GM23338 (cell line): ENCODE results near the gene PTPRB. TPM values are rescaled to one million over a fixed set of nuclear protein-coding genes. Genes with fewer than 3 reads are reported as not detected.
"Not testable (repeated sequence)": the region's sequence is repeated elsewhere in the genome, so short reads cannot be mapped to it uniquely, and the experiment has no call there.

Experiments
- ATAC-seq: fragments of 200-7000 bp; cut with Tn5 transposase; 3 replicates; pipeline ENCODE4 v1.9.1; 2020
- DNase-seq: peaks from one replicate; pipeline ENCODE4 v3.0.0-alpha.2; 2015; ENCODE audit warnings: low spot score
- H2AFZ ChIP-seq: fragments of 200-600 bp; sonication (generic); 2 replicates; pipeline ENCODE4 v1.8.0; 2016; ENCODE audit warnings: antibody characterized with exemption, mild to moderate bottlenecking, moderate library complexity
- H3F3A ChIP-seq: fragments of 200-600 bp; sonication (generic); replicated peaks from 2 replicates; pipeline ENCODE4 v1.8.0; 2017; ENCODE audit warnings: antibody characterized with exemption, mixed run types, low read depth
- H3K27ac ChIP-seq: fragments of 200-600 bp; sonication (generic); 2 replicates; pipeline ENCODE4 v1.6.1; 2016; ENCODE audit warnings: low read depth
- H3K27me3 ChIP-seq: fragments of 200-600 bp; sonication (generic); 2 replicates; pipeline ENCODE4 v1.8.0; 2016; ENCODE audit warnings: mild to moderate bottlenecking, mixed run types, moderate library complexity; ENCODE audit not compliant: insufficient read depth
- H3K36me3 ChIP-seq: fragments of 200-600 bp; sonication (generic); 2 replicates; pipeline ENCODE4 v1.8.0; 2016; ENCODE audit warnings: mild to moderate bottlenecking; ENCODE audit not compliant: insufficient read depth
- H3K4me1 ChIP-seq: fragments of 200-600 bp; sonication (generic); 2 replicates; pipeline ENCODE4 v1.8.0; 2016; ENCODE audit warnings: mild to moderate bottlenecking, moderate library complexity; ENCODE audit not compliant: insufficient read depth
- H3K4me2 ChIP-seq: fragments of 200-600 bp; sonication (generic); 2 replicates; pipeline ENCODE4 v1.7.1; 2017; ENCODE audit warnings: mixed run types
- H3K4me3 ChIP-seq: fragments of 200-600 bp; sonication (generic); 2 replicates; pipeline ENCODE4 v1.6.1; 2016; ENCODE audit warnings: mixed run types
- H3K79me2 ChIP-seq: fragments of 200-600 bp; sonication (generic); replicated peaks from 2 replicates; pipeline ENCODE4 v1.8.0; 2017; ENCODE audit warnings: mild to moderate bottlenecking; ENCODE audit not compliant: insufficient read depth
- H3K9me2 ChIP-seq: fragments of 200-600 bp; sonication (generic); 2 replicates; pipeline ENCODE4 v1.8.0; 2017; ENCODE audit not compliant: insufficient read depth
- H4K20me1 ChIP-seq: fragments of 200-600 bp; sonication (generic); replicated peaks from 2 replicates; pipeline ENCODE4 v1.8.0; 2017; ENCODE audit warnings: mild to moderate bottlenecking; ENCODE audit not compliant: insufficient read depth
- H3K27ac Mint-ChIP-seq: 2 replicates; pipeline ENCODE4 v1.8.0; 2020; ENCODE audit warnings: inconsistent platforms, mild to moderate bottlenecking, moderate library complexity, mixed read lengths
- H3K27me3 Mint-ChIP-seq: 3 replicates; pipeline ENCODE4 v1.8.0; 2022; ENCODE audit warnings: low read depth, mild to moderate bottlenecking, moderate library complexity, mixed read lengths, inconsistent platforms; ENCODE audit not compliant: insufficient read depth, poor library complexity
- H3K36me3 Mint-ChIP-seq: 3 replicates; pipeline ENCODE4 v1.8.0; 2021; ENCODE audit warnings: low read depth, mild to moderate bottlenecking, inconsistent platforms, moderate library complexity, mixed read lengths
- H3K4me1 Mint-ChIP-seq: 3 replicates; pipeline ENCODE4 v1.8.0; 2020; ENCODE audit warnings: mild to moderate bottlenecking, inconsistent platforms, mixed read lengths
- H3K4me3 Mint-ChIP-seq: 3 replicates; pipeline ENCODE4 v1.8.0; 2021; ENCODE audit warnings: moderate library complexity, mild to moderate bottlenecking, inconsistent platforms, mixed read lengths
- H3K9me3 Mint-ChIP-seq: 3 replicates; pipeline ENCODE4 v1.8.0; 2020; ENCODE audit warnings: moderate library complexity, mild to moderate bottlenecking, inconsistent platforms, mixed read lengths
- CTCF ChIP-seq, 2 experiments: fragments of 200-600 bp in 1 of 2; sonication (generic) in 1 of 2; conservative IDR thresholded peaks; 2 replicates each; pipeline versions ENCODE4 v1.5.1 to v1.6.1; 2016 to 2017; ENCODE audit warnings: antibody characterized with exemption in 2 of 2, low read depth in 2 of 2, mild to moderate bottlenecking in 2 of 2, moderate library complexity in 1 of 2
- ETS1 ChIP-seq: IDR thresholded peaks from 2 replicates; pipeline ENCODE4 v1.6.1; 2016; ENCODE audit warnings: antibody characterized with exemption
- EZH2phosphoT487 ChIP-seq: fragments of 200-600 bp; sonication (generic); IDR thresholded peaks from one replicate; pipeline ENCODE4 v1.8.1; 2018; ENCODE audit warnings: antibody characterized with exemption; ENCODE audit not compliant: unreplicated experiment
- POLR2AphosphoS5 ChIP-seq: IDR thresholded peaks from 2 replicates; pipeline ENCODE4 v1.6.1; 2016; ENCODE audit warnings: antibody characterized with exemption, low read depth
- ZNF331 ChIP-seq: fragments of 250-450 bp; sonication (Bioruptor Pico); IDR thresholded peaks from 2 replicates; pipeline ENCODE4 v1.5.0; 2020; ENCODE audit warnings: low read depth, mild to moderate bottlenecking, moderate library complexity
- ZNF462 ChIP-seq: fragments of 250-450 bp; sonication (Bioruptor Pico); IDR thresholded peaks from 2 replicates; pipeline ENCODE4 v1.5.0; 2020; ENCODE audit warnings: mild to moderate bottlenecking, moderate library complexity
- polyA plus RNA-seq: library from polyadenylated mRNA; unstranded; fragments of >200 nt; fragmentation: Nextera tagmentation; extraction: Ambion mirVana; gene quantifications from 2 replicates; pipeline ENCODE4 v1.2.1, GENCODE V29; 2016
- total RNA-seq: library from RNA; depleted of rRNA; stranded (reverse); fragments of >200 nt; shearing (Covaris generic); gene quantifications from 2 replicates; pipeline ENCODE4 v1.2.3, GENCODE V29; 2014

The PTPRB gene
- total and polyA plus RNA-seq, 2 experiments from 2014 or later, result 0.13 to 1.7 TPM

GRCh38 chr12:70507442-70507841 is 129.8 kb downstream of the PTPRB start (continued):
- peak; percentile 84 for TF ChIP-seq ZNF462
- TF ChIP-seq CTCF (conservative IDR thresholded peaks at IDR 0.05; ENCODE audit: low read depth in 2 of 2), result no peak

- Histone ChIP-seq H3K79me2 (no peaks in the 10 kb centered on the region), H3K36me3 (peaks cover 7% of the 10 kb centered on the region; the same call in 1 of the 2 replicates), H3K9me2 (0 out of 2 replicates have a peak, but pooled peaks cover 8% of the 10 kb centered on the region), H3F3A (no peaks in the 10 kb centered on the region), H2AFZ (no peak overlapping the region), H3K27ac (no peak overlapping the region), H3K4me2 (no peak overlapping the region), H4K20me1 (no peaks in the 10 kb centered on the region), H3K4me1 (no peaks in the 10 kb centered on the region), H3K4me3 (no peak overlapping the region), H3K27me3 (no peaks in the 10 kb centered on the region)
- Mint-ChIP-seq H3K27ac (no peak overlapping the region), H3K36me3 (peaks cover 27% of the 10 kb centered on the region), H3K9me3 (peaks cover 49% of the 10 kb centered on the region), H3K4me3 (no peak overlapping the region), H3K27me3 (peaks cover 4% of the 10 kb centered on the region), H3K4me1 (no peaks in the 10 kb centered on the region)
- ATAC-seq (no peak), DNase-seq (peak; percentile 7)
- TF ChIP-seq ETS1 (no peak), ZNF331 (CRISPR knock-in tag) (no peak), POLR2AphosphoS5 (no peak), EZH2phosphoT487 (no peak)
Measured at GRCh38 chr12:70497508-70497907, 139.7 kb downstream of the PTPRB start.

- not testable (repeated sequence) for H3K9me2 ChIP-seq, H3K36me3 ChIP-seq, H3F3A ChIP-seq, H3K27ac ChIP-seq, H3K4me2 ChIP-seq, H3K27me3 ChIP-seq, H2AFZ ChIP-seq, H3K4me3 ChIP-seq, ATAC-seq, H3K27ac Mint-ChIP-seq, H4K20me1 ChIP-seq, H3K4me1 Mint-ChIP-seq, H3K79me2 ChIP-seq, H3K4me3 Mint-ChIP-seq, H3K4me1 ChIP-seq, H3K27me3 Mint-ChIP-seq, DNase-seq
- Mint-ChIP-seq H3K36me3 (peaks cover 12% of the 10 kb centered on the region; the same call in 2 of the 3 replicates), H3K9me3 (peaks cover 41% of the 10 kb centered on the region)
Measured at GRCh38 chr12:70492904-70493303, 144.3 kb downstream of the PTPRB start.

- H3K36me3 Mint-ChIP-seq, H3K9me2 ChIP-seq, H3K4me1 ChIP-seq, H3K4me3 ChIP-seq, H2AFZ ChIP-seq, ATAC-seq, DNase-seq, H3K4me1 Mint-ChIP-seq, H3K4me2 ChIP-seq, H3K4me3 Mint-ChIP-seq, H3K79me2 ChIP-seq, H3K36me3 ChIP-seq, H4K20me1 ChIP-seq, H3K27ac ChIP-seq, H3K27me3 ChIP-seq, H3K27ac Mint-ChIP-seq, H3F3A ChIP-seq, H3K27me3 Mint-ChIP-seq: not testable (repeated sequence)
- H3K9me3 Mint-ChIP-seq, result peaks cover 25% of the 10 kb centered on the region
Measured at GRCh38 chr12:70490928-70491327, 146.3 kb downstream of the PTPRB start.
